HG03060 (cell line): Measurements from ENCODE around the gene KIAA0753.

Experiments used
- ATAC-seq: cut with Tn5 transposase; IDR thresholded peaks from one replicate; pipeline ENCODE4 v1.9.1; 2021; ENCODE audit warnings: low read depth, moderate number of reproducible peaks; ENCODE audit not compliant: unreplicated experiment

The KIAA0753 gene

GRCh38 chr17:6643451-6644125, 3.1 kb upstream of the KIAA0753 start:
- no peak for ATAC-seq

- ATAC-seq: no peak
Observed at GRCh38 chr17:6642592-6642991, 2.1 kb upstream of the KIAA0753 start.

GRCh38 chr17:6641247-6641863, 844 bp upstream of the KIAA0753 start:
- ATAC-seq: no peak

GRCh38 chr17:6639586-6640535, 650 bp downstream of the KIAA0753 start:
- no peak for ATAC-seq

- no peak for ATAC-seq
Observed at GRCh38 chr17:6639014-6639585, 1.4 kb downstream of the KIAA0753 start.

GRCh38 chr17:6638046-6638908, 2.2 kb downstream of the KIAA0753 start:
- no peak for ATAC-seq

- no peak for ATAC-seq
Observed at GRCh38 chr17:6637458-6637840, 3.1 kb downstream of the KIAA0753 start.

- no peak for ATAC-seq
Observed at GRCh38 chr17:6636616-6637457, 3.7 kb downstream of the KIAA0753 start.

- ATAC-seq: no peak
Observed at GRCh38 chr17:6636105-6636504, 4.4 kb downstream of the KIAA0753 start.

- no peak for ATAC-seq
Observed at GRCh38 chr17:6633263-6633662, 7.2 kb downstream of the KIAA0753 start.

GRCh38 chr17:6632530-6632929, 8.0 kb downstream of the KIAA0753 start:
- no peak for ATAC-seq

- no peak for ATAC-seq
Observed at GRCh38 chr17:6630390-6630789, 10.1 kb downstream of the KIAA0753 start.

GRCh38 chr17:6627019-6627418, 13.5 kb downstream of the KIAA0753 start:
- ATAC-seq: no peak

GRCh38 chr17:6626616-6627015, 13.9 kb downstream of the KIAA0753 start:
- no peak for ATAC-seq

GRCh38 chr17:6623941-6624340, 16.6 kb downstream of the KIAA0753 start:
- ATAC-seq: no peak

GRCh38 chr17:6611231-6611630, 29.3 kb downstream of the KIAA0753 start:
- ATAC-seq: no peak

GRCh38 chr17:6610011-6610410, 30.5 kb downstream of the KIAA0753 start:
- ATAC-seq: no peak

GRCh38 chr17:6608321-6608720, 32.2 kb downstream of the KIAA0753 start:
- ATAC-seq: no peak

- ATAC-seq: no peak
Observed at GRCh38 chr17:6605142-6605541, 35.4 kb downstream of the KIAA0753 start.
